Activated CD8-positive, alpha-beta T cell treated with anti-CD3 and anti-CD28 coated beads for 36 hours (primary cell): ENCODE data around the gene ZCCHC4. TPM values are rescaled to one million over a fixed set of nuclear protein-coding genes. Genes with fewer than 3 reads are reported as not detected.

ENCODE experiments used
- ATAC-seq: fragments of 200-7000 bp; cut with Tn5 transposase; one replicate; pipeline ENCODE4 v1.10.0; 2021; ENCODE audit warnings: mild to moderate bottlenecking, moderate library complexity
- CTCF ChIA-PET: fragments of 350-600 bp; sonication (Branson Sonifier 250); formaldehyde crosslinking; loops from one replicate; lab custom pipeline; 2021; ENCODE audit warnings: antibody characterized with exemption; lab: Charles Lee
- POLR2A ChIA-PET: fragments of 350-600 bp; sonication (Branson Sonifier 250); formaldehyde crosslinking; loops from one replicate; lab custom pipeline; 2021; ENCODE audit warnings: antibody characterized with exemption; lab: Charles Lee
- DNase-seq: peaks from one replicate; pipeline ENCODE4 v3.0.0-alpha.2; 2020
- H3K27ac Mint-ChIP-seq: one replicate; pipeline ENCODE4 v1.8.0; 2021; ENCODE audit warnings: mild to moderate bottlenecking, mixed read lengths
- H3K27me3 Mint-ChIP-seq: one replicate; pipeline ENCODE4 v1.8.0; 2021; ENCODE audit warnings: mixed read lengths
- H3K36me3 Mint-ChIP-seq: one replicate; pipeline ENCODE4 v1.8.0; 2021; ENCODE audit warnings: low read depth, mixed read lengths
- H3K4me1 Mint-ChIP-seq: one replicate; pipeline ENCODE4 v1.8.0; 2021; ENCODE audit warnings: low read depth, mixed read lengths
- H3K4me3 Mint-ChIP-seq: one replicate; pipeline ENCODE4 v1.8.0; 2021; ENCODE audit warnings: mild to moderate bottlenecking, moderate library complexity, mixed read lengths
- H3K9me3 Mint-ChIP-seq: one replicate; pipeline ENCODE4 v1.8.0; 2021; ENCODE audit warnings: mixed read lengths
- intact Hi-C: fragments of 100-400 bp; cut with micrococcal nuclease; formaldehyde crosslinking; loops from one replicate; pipeline ENCODE4 v1.10.0; 2022
- total RNA-seq, 2 experiments: library from RNA; stranded (reverse); gene quantifications; one replicate each; pipeline ENCODE4 v1.2.3, GENCODE V29; 2021
- TF ChIP-seq, protein P1 (sequence below): fragments of 200-600 bp; IDR thresholded peaks from one replicate; pipeline ENCODE4 v1.8.0; 2022; ENCODE audit warnings: antibody characterized with exemption, mild to moderate bottlenecking

Gene ZCCHC4
- total RNA-seq, 2 experiments from 2014 or later: 12.0 to 12.8 TPM

DNA sequence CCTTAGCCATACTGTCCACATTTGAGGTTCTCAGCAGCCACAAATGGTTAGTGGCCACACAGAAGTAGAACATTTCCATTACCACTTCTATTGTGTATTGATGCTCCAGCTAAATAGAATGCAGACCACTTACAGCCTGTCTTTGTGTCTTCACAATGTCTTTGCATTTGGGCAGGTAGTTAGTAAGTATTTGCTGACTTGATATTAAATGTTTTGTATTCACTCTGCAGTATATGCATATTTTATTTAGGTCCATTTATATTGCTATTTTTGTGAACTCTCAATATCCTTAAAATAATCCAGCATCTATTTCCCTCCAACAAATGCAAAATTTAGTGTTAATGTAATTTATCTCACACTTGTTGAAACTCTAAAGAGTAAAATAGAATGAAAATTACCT lies 91.1 kb downstream of the ZCCHC4 start:
- no peak for DNase-seq
- H3K9me3 Mint-ChIP-seq: no peaks in the 10 kb centered on the region
- H3K4me1 Mint-ChIP-seq: no peaks in the 10 kb centered on the region
- intact Hi-C loops: no loop called here
- no peak for ATAC-seq
- CTCF ChIA-PET: no interaction called here
- peaks cover 45% of the 10 kb centered on the region for H3K36me3 Mint-ChIP-seq
- H3K27ac Mint-ChIP-seq: no peak overlapping the region
- TF ChIP-seq, protein P1, sequence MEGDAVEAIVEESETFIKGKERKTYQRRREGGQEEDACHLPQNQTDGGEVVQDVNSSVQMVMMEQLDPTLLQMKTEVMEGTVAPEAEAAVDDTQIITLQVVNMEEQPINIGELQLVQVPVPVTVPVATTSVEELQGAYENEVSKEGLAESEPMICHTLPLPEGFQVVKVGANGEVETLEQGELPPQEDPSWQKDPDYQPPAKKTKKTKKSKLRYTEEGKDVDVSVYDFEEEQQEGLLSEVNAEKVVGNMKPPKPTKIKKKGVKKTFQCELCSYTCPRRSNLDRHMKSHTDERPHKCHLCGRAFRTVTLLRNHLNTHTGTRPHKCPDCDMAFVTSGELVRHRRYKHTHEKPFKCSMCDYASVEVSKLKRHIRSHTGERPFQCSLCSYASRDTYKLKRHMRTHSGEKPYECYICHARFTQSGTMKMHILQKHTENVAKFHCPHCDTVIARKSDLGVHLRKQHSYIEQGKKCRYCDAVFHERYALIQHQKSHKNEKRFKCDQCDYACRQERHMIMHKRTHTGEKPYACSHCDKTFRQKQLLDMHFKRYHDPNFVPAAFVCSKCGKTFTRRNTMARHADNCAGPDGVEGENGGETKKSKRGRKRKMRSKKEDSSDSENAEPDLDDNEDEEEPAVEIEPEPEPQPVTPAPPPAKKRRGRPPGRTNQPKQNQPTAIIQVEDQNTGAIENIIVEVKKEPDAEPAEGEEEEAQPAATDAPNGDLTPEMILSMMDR: no peak
- no peaks in the 10 kb centered on the region for H3K27me3 Mint-ChIP-seq
- POLR2A ChIA-PET: no interaction called here
- H3K4me3 Mint-ChIP-seq: no peak overlapping the region

- TF ChIP-seq, protein P1: no peak
- CTCF ChIA-PET: no interaction called here
- POLR2A ChIA-PET: no interaction called here
- Mint-ChIP-seq H3K4me3 (no peak overlapping the region), H3K4me1 (no peaks in the 10 kb centered on the region), H3K27me3 (no peaks in the 10 kb centered on the region), H3K27ac (no peak overlapping the region), H3K36me3 (peaks cover 41% of the 10 kb centered on the region), H3K9me3 (no peaks in the 10 kb centered on the region)
- ATAC-seq: no peak
- intact Hi-C loops: no loop called here
- no peak for DNase-seq
Observed at GRCh38 chr4:25405453-25405852, 92.9 kb downstream of the ZCCHC4 start.

GRCh38 chr4:25406081-25406692 lies 93.6 kb downstream of the ZCCHC4 start:
- Mint-ChIP-seq H3K27ac (no peak overlapping the region), H3K27me3 (no peaks in the 10 kb centered on the region), H3K36me3 (peaks cover 44% of the 10 kb centered on the region), H3K4me3 (no peak overlapping the region), H3K9me3 (no peaks in the 10 kb centered on the region), H3K4me1 (no peaks in the 10 kb centered on the region)
- ATAC-seq (no peak), DNase-seq (no peak)
- ChIA-PET POLR2A (no interaction called here), CTCF (interaction anchor here (0.8 kb wide), 1 partner anchor 34 kb away, joined by 3 read pairs; no protein-coding TSS in a partner anchor)
- TF ChIP-seq, protein P1: no peak
- intact Hi-C loops: no loop called here

DNA sequence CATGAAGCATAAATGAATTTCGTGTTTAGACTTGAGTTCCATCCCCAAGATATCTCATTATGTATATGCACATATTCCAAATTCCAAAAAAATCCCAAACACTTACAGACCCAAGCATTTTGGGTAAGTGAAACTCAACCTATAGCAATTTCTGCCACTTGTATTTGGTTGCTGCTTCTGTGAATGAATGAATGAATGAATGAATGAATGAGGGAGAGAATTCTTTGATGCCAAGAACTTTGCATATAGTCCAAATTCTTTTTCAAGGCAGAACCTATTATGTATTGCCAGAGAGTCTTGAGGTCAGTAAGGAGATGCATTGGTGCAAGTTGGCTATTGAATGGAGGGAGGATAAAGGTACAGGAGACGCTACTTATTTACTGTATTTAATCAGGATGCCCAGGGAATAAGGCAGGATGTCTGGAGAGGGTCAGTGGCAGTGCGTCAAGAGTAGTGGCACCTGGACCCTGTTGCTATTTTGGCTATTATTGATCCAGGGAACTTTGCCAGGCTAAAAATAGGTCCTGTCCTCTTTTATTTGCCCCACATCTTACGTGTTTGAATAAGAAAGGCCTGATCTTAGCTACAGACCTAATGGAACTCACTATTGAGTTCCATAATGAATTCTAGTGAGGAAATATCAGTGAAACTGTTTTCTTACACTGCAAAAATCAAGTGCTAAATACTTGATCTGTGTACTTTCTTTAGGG lies 98.4 kb downstream of the ZCCHC4 start:
- intact Hi-C loops: no loop called here
- no peaks in the 10 kb centered on the region for H3K27me3 Mint-ChIP-seq
- TF ChIP-seq, protein P1: no peak
- peaks cover 45% of the 10 kb centered on the region for H3K36me3 Mint-ChIP-seq
- ChIA-PET POLR2A (no interaction called here), CTCF (no interaction called here)
- ATAC-seq: no peak
- no peak overlapping the region for H3K4me3 Mint-ChIP-seq
- H3K27ac Mint-ChIP-seq: no peak overlapping the region
- no peaks in the 10 kb centered on the region for H3K4me1 Mint-ChIP-seq
- DNase-seq: no peak
- H3K9me3 Mint-ChIP-seq: no peaks in the 10 kb centered on the region

GRCh38 chr4:25413261-25413660 lies 100.7 kb downstream of the ZCCHC4 start:
- Mint-ChIP-seq H3K36me3 (peaks cover 44% of the 10 kb centered on the region), H3K27me3 (no peaks in the 10 kb centered on the region), H3K4me3 (no peak overlapping the region), H3K27ac (no peak overlapping the region), H3K4me1 (no peaks in the 10 kb centered on the region), H3K9me3 (no peaks in the 10 kb centered on the region)
- ChIA-PET POLR2A (interaction anchor here (0.6 to 1.6 kb wide), 3 partner anchors 34 to 686 kb away, joined by 3 to 4 read pairs (median 3); no protein-coding TSS in a partner anchor), CTCF (interaction anchor here (1.4 to 1.8 kb wide), 3 partner anchors 18 to 101 kb away, joined by 3 to 5 read pairs (median 4); partner anchors contain the start of gene ZCCHC4)
- no peak for ATAC-seq
- no peak for DNase-seq
- intact Hi-C loops: no loop called here
- TF ChIP-seq, protein P1: no peak
